ENCODE results near the gene SDC1.
"Not testable (repeated sequence)": the region's sequence is repeated elsewhere in the genome, so short reads cannot be mapped to it uniquely, and the experiment has no call there.

Gene SDC1, protein sequence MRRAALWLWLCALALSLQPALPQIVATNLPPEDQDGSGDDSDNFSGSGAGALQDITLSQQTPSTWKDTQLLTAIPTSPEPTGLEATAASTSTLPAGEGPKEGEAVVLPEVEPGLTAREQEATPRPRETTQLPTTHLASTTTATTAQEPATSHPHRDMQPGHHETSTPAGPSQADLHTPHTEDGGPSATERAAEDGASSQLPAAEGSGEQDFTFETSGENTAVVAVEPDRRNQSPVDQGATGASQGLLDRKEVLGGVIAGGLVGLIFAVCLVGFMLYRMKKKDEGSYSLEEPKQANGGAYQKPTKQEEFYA

DNA sequence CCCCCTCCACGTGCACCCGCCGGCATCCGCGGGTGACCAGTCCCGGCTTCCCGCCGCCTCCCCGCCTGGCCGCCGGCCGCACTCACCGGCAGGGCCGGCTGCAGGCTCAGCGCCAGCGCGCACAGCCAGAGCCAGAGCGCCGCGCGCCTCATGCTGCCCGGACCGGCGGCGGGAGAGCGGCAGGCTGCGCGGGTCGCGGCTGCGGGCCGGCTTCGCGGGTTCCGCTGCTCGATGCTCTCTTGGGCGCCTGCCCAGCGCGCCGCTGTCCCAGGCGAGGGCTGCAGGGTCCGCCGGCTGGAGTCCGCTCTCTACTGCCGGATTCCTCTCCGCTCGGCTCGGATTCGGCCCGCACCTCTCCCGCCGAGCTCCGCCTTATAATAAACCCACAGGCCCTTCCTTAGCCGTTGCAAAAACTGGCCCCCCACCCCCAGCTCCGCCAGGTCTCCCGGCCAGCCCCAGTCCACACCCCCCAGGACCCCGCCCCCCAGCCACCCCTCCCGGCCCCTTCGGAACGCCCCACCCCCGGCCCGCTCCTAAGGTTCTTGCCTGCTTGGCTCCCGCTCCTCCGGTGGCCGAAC lies at the start of gene SDC1:
TSS of gene SDC1 (minus strand) at position 415 of the 578 bp plus-strand sequence. CDS start at position 152, 263 bp downstream.
- no peak for DNase-seq (ENCODE audit: low read depth, low spot score)

DNA sequence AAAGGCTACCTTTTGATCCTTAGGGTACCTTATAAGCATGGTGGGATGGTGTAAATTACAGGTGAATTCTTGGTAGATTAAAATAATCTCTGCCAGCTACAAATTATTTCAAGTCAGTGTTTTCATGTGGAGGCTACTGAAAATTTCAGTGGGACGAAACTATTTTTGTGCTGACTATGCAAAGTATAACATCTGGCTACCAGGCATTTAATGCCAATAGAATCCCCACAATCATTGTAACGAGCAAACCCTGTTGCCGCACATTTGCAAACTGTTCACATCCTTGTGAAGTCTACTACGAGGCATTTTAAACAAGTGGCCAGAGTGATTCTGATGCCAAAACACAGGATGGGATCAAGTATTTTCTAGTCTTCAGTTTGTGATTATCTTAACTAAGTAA lies 48.1 kb upstream of the SDC1 start:
- DNase-seq (ENCODE audit: low read depth, low spot score), result no peak

DNA sequence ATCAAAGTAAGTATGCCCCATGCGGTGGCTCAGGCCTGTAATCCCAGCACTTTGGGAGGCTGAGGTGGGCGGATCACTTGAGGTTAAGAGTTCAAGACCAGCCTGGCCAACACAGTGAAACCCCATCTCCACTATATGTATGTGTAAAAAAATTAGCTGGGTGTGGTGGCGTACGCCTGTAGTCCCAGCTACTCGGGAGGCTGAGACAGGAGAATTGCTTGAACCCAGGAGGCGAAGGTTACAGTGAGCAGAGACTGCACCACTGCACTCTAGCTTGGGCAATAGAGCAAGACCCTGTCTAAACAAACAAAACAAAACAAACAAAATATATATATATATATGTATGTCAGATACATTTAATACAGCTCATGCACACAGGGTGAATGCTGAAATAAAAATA lies 43.4 kb upstream of the SDC1 start:
- DNase-seq (ENCODE audit: low read depth, low spot score), result not testable (repeated sequence)

DNA sequence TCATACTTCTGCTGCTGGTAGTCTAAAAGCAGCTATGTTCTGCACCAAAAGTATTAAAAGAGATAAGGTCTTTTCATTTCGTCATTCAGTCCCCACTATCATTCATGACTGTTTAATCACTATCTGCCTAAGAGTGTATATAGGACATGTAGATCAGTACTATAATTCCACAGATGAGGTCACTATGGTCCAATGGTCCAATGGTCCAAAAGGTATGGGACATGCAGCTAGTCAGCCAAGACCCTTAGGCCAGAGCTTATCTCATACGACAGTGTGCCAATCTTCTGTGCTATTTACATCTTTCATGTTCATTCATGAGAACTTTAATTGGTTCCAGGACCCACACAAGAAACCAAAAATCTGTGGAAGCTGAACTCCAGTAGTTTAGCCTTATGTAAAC lies 42.6 kb upstream of the SDC1 start:
- DNase-seq (ENCODE audit: low read depth, low spot score), result no peak

DNA sequence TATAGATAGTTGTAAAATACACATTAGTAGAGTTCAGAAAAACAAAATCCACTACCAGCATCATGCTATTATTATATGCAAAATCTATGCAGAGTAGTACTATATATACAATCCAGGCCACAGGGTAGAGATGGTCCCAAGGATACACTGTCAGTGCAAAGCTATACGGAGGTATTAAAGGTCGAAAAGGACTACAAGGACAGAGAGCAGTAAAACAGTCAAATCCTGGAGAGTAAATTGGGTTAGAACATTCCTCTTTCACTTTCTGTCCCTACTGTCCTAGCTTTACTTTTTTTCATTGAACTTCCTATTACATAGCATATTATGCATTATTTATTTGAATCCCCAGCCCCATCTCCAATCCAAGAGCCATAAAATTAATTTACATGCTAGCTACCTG lies 39.7 kb upstream of the SDC1 start:
- no peak for DNase-seq (ENCODE audit: low read depth, low spot score)

DNA sequence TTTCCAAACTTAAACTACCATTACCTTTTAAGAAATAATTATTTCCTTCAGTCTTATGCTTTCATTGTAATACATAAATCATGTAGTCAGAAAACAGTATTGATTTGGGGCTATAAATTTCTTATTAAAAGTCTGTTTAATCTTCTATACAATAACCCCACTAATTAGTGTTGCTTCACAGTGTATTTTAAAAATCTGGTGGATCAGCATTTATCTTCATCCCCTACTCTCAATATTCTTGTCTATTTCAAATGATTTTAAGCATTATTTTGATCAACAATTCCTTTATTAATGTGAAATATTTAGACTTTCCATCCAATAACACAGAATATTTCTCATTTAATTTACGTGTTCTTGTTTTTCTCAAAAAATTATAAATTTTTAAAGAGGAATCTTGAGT lies 32.5 kb upstream of the SDC1 start:
- no peak for DNase-seq (ENCODE audit: low read depth, low spot score)

DNA sequence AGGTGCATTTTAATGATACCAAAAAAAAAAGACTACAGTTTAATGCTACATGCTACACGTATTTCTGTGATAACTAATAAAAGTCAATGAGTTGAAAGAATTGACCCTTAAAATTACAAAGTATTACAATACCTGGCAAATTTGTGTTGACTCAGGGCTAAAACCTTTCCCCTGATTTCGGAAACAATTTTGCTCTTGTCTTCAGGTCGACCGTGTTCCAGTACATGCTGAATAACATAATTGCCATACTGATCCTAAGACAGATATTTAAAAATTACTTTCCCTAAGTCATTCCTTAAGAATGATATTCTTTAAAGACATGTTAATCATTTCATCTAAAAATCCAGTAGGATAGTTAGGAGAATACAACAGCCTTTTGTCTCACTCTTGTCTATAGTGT lies 29.8 kb upstream of the SDC1 start:
- DNase-seq (ENCODE audit: low read depth, low spot score), result no peak

DNA sequence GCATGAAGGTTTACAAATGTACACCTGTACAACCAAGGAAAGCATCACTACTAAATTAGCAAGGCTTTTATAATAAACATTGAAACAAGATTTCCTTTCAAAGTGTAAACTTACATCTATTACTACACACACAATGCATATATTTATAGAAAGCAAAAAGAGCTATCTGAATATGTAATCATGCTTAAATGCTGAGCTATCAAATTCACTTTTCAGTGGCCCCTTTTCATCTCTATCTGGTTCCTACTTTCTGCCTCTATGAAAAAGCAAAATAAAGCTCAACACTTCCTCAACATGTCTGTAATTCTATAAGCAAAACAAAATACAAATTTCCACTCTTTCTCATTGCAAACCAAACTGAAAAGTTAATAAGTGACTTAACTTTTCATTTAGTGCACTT lies 25.5 kb upstream of the SDC1 start:
- DNase-seq (ENCODE audit: low read depth, low spot score), result no peak

DNA sequence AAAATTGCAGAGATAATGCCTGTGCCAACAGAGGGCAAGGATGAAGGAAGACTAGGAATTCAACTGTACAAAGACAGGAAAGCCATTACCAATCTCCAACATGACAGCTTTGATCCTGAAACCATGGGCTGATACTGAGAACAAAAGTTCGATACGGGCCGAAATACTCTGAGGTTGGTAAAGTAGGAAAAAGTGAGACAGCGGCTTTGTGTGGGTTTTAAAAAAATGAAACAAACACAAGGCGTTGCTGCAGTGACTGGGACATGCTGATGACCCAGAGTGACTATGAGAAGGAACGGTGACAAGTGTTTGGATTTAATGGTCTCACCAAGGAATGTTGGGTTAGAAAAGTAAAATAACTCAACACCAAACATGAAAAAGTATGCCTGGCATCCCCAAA lies 24.2 kb upstream of the SDC1 start:
- DNase-seq (ENCODE audit: low read depth, low spot score), result no peak

DNA sequence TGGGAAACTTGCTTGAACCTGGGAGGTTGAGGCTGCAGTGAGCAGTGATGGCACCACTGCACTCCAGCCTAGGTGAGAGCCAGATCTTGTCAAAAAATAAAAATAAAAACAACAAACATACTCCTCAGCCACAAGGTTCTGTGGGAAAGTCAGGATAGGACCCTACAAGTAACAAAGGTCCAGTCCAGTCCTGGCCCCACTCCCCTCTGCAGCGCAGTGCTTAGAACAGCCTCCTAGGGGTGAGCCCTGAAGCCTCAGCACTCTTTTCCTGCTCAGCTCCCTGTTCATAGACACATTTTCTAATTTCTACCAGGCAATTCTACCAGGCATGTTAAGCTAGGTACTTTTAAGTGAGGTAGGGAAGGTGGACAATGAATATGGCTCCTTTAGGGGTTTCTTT lies 22.2 kb upstream of the SDC1 start:
- no peak for DNase-seq (ENCODE audit: low read depth, low spot score)

DNA sequence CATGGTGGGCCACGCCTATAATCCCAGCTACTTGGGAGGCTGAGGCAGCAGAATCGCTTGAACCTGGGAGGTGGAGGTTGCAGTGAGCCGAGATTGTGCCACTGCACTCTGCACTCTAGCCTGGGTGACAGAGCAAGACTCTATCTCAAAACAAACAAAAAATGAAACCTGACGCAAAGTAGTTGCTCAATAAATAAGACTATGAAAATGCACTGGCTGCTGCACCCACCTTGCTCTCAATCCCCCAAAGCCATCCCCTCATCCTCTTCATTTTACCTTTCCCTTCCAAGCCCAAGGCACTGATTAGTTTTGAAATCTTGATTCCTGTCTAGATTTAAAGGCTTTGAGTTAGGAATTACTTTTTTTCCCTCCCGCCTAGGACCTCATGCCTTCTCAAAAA lies 18.7 kb upstream of the SDC1 start:
- DNase-seq (ENCODE audit: low read depth, low spot score), result not testable (repeated sequence)

DNA sequence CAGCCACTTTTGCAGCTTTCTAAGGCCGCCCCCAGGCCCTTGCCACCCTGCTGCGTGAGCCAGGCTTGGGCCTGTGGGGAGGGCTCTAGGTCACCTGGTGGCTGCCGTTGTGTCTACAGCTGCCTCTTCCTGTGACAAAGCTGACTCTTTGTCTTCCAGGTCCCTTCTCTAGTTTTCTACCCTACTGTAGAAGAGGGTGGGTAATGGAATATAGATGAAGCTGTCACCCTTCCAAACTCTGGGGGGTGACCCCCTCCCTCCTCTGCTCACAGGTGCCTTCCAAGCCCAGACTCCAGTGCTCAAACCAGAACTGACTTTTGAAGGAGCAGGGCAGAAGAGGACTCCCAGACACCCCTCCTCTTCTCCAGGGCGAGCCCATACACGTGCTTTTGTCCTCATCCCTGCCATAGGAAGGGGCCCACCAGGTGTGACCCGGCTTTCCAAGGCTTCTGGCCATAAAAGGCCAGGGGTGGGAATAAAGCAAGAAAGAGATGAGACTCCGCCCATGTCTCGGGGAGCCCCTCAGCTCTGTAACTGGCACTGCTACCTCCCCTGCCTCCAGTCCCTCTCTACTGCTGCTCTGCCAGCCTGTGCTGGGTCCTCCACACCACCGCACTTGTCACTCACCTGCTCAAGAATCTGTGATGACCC lies 17.9 kb upstream of the SDC1 start:
- no peak for DNase-seq (ENCODE audit: low read depth, low spot score)

DNA sequence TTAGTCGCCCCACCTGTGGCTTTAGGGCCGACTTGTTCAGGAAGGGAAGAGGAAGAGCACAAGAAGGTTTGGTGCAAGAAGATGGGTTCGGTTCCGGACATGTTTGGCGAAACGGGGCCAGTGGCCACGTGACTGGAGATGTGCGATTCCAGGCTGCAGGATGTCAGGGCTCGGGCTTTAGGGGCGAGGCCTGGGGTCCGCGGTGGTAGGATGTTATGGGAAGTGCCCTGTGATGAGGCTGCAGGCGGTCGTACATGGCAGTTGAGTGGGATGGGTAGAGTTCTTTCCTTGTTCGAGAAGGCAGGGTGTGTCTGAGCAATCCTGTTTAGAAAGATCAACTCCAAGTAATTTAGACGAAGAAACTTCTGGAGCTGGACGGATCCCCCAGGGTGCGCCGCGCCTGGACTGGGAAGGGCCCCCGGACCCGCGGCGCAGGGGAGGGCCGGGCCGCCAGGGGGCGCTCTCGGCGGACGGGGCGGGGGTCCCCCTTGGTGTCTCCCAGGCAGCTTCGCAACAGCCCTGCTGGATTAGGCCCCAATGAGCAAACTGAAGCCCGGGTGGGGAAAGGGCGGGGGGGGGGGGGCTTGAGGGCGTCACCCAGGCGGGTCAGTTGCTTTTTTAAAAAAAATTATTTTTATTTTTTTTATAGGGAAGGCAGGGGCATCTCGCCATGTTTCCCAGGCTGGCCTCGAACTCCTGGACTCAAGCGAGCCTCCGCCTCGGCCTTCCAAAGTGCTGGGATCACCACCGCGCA lies 17.2 kb upstream of the SDC1 start:
- DNase-seq (ENCODE audit: low read depth, low spot score), result no peak

DNA sequence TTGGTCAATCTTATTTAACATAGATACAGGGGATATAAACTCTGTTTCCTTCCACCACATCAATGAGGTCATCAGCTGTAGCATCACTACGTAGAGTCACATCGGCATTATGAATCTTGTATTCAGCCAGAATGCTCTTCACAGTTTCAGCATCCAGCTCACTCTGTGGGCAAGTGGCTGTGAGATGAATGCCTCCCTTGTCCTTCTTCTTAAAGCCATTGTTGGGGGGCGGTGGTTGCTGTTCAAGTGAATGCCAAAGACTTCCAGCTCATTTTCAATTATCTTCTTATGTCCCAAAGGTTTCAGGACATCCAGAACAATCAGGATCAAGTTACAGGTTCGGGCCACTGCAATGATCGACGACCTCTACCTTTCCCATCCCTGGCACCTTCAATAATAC lies 15.4 kb upstream of the SDC1 start:
- not testable (repeated sequence) for DNase-seq (ENCODE audit: low read depth, low spot score)

DNA sequence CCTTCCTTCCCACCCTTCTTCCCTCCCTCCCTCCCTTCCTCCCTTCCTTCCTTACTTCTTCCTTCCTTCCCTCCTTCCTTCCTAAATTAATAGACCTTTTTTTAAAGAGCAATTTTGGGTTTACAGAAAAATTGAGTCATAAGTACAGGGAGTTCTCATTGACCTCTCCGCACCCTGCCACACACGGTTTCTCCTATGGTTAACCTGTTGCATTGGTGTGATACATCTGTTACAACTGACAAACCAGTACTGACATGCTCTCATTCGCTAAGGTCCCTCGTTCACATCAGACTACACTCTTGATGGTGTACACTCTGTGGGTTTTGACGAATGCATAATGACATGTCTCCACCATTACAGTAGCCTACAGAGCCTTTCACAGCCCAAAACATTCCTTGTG lies 11.6 kb upstream of the SDC1 start:
- no peak for DNase-seq (ENCODE audit: low read depth, low spot score)

DNA sequence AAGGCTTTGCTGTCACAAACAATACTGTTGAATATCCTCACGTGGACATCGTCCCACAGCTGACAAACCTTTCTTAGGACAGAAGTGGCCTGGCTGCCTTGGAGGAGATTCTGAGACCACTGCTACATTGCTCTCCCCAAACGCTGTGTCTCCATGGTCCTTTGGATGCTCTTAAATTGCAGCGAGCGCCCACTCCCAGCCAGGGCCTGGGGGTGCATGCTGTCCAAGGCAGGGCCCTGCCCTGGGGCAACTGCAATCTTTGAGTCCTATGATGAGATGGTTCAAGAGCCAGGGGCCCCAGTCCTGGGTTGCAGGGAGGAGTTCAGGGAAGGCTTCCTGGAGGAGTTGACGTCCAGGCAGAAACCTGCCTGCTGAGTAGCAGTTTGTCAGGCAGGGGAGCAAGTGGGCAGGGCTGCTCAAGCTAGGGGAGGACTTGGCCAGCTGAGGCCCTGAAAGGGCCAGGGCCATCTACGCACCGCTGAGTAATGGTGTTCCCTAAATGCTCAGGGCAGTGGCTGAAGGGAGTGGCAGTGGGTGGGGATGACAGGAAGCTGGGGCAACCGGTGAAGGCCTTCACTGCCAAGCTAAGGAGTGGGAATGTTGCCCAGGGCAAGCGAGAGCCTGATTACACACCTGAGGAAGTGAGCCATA lies 10.8 kb upstream of the SDC1 start:
- DNase-seq (ENCODE audit: low read depth, low spot score), result no peak

DNA sequence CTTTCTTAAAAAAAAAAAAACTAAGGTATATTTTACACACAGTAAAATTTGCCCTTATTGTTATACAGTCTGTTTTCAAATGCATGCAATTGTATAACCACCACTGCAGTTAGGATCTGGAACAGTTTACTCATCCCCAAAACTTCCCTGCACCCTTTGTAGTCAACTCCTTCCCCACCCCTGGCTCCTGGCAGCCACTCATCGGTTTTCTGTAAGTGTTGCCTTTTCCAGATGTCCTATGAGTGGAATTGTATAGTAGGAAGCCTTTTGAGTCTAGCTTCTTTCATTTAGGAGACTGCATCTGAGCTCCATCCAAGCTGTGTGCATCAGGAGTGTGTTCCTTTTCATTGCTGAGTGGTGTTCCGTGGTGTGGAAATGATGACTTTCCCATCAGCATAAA lies 9.7 kb upstream of the SDC1 start:
- DNase-seq (ENCODE audit: low read depth, low spot score), result not testable (repeated sequence)

DNA sequence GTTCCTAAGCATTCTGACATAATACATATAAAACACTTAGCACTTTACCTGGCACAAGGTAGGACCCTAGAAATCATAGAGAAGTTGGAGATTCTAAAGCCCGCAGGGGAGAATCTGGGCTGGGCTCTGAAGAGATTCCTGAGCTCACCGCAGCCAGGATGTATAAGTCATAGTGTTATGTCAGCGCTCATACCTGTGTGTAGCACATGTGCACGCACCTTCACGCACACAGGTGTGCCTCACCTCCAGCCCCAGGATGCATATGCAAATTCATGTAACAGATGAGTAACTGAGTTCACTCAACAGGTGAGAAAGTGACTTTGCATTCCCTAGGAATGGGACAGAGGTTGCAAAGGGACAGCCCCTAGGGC lies 7.9 kb upstream of the SDC1 start:
- no peak for DNase-seq (ENCODE audit: low read depth, low spot score)

DNA sequence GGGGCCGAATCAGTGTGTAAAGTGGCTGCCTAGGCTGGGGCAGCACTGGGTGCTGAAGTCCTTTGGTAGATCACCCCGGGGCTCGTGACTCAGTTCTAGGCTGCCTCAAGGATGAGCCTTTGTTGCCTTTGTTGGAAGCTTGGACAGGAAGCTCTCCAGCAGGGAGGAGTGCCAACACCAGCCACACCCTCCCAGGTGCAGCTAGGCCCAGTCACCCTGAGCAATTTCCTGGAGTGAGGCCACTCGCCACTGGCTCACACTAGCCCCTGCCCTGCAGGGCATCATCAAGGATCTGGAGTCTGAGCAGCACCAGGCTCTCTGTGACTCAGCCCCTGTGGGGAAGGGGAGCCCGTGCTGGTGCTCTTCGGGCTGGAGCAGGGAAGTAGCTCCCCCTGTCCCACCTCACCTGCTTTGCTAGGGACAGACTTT lies 6.7 kb upstream of the SDC1 start:
- no peak for DNase-seq (ENCODE audit: low read depth, low spot score)

DNA sequence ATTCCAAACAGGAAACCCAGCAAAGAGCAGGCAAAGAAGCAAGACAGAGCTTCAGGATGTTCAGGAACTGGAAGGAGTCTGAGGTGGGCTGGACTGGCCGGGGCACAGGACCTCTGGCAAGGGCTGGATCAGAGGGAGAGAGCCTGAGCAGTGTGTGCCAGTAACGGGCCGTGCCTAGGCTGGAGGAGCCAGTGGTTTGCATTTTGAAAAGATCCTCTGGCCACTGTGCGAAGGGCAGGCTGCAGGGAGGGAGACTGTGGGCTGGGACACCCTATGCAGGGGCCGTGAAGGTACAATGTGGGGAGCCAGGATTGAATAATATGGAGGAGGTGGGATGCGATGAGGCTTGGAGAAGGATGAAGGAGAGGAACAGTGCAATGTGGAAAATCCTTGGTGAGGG lies 6.2 kb upstream of the SDC1 start:
- DNase-seq (ENCODE audit: low read depth, low spot score), result no peak

DNA sequence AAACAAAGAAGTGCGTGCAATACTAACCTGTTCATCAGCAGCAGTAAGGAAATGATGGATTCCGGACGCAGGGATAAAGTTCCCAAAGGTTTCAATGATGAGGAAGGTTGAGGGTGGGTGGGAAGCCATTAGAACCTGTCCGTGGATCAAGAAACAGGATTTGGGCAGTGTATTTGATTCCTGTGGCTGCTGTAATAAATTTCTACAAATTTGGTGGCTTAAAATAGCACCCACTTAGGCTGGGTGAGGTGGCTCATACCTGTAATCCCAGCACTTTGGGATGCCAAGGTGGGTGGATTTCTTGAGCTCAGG lies 5.1 kb upstream of the SDC1 start:
- no peak for DNase-seq (ENCODE audit: low read depth, low spot score)
